ENCODE measurements around the gene DACH2. TPM values are rescaled to one million over a fixed set of nuclear protein-coding genes. Genes with fewer than 3 reads are reported as not detected.
"Not testable (repeated sequence)": the region's sequence is repeated elsewhere in the genome, so short reads cannot be mapped to it uniquely, and the experiment has no call there.

The DACH2 gene
- total RNA-seq, 4 donors from 2014 or later = 0.27 TPM; not detected in 3

DNA sequence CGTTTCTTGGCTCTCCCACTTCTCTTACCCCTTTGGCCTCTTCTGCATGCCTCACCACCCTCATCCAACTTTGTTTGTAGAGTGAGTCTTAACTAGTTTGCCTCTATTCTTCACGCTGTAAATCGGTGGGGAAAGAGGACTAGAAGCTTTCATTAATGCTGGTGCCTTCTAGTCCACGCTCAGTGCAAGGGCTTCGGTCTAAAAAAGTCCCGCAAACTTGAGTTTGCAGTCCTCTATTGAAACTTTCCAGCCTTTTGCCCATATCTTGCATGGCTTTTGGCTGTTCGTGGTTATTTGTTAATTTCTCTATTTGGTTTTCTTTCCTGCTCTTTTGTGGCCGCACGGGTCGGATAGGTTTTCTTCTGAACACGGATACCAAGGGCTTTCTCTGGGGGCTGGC, 868 bp downstream of the DACH2 start:
- H3K4me3 ChIP-seq = peak overlapping the region in 1 of 2 donors; percentile 49
- H3K36me3 ChIP-seq = no peaks in the 10 kb centered on the region
- no peaks in the 10 kb centered on the region for H3K9me3 ChIP-seq
- ATAC-seq = no peak
- TF ChIP-seq POLR2A (IDR thresholded peaks at IDR 0.05) (no peak), EP300 (IDR thresholded peaks at IDR 0.05) (no peak), CTCF (IDR thresholded peaks at IDR 0.05) (no peak), POLR2AphosphoS5 (IDR thresholded peaks at IDR 0.05) (no peak)
- H3K27me3 ChIP-seq = peaks cover 20% of the 10 kb centered on the region
- 2 to 21% methylated on average over 6 to 7 of the region's 11 CpGs for WGBS, 2 donors (ENCODE audit: low coverage in 1 of 2)
- no peak overlapping the region for H3K27ac ChIP-seq
- H3K4me1 ChIP-seq = peaks cover 3 to 14% (median 5%) of the 10 kb centered on the region in 3 donors

DNA sequence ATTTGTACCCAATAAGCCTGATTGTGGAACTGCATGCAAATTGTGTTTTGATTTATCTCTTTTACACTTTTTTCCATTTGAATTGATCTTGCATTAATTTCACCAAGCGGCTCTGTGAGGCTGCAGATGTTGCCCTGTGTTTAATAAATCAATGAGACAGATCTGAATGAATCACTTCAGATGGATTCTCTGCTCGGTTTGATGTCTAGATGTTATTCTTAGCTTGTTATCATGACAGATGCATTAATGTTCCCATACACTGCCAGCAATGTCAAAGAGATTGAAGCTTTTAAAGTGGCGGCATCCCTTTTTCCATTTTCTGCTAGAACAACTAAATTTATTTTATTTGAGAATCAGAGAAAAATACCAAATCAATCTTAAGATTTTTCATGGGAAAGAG, 6.3 kb downstream of the DACH2 start:
- Histone ChIP-seq H3K27me3 (peaks cover 15% of the 10 kb centered on the region), H3K4me1 (peaks cover 0 to 2% (median 0%) of the 10 kb centered on the region in 3 donors), H3K9me3 (no peaks in the 10 kb centered on the region), H3K27ac (no peak overlapping the region), H3K4me3 (no peak overlapping the region), H3K36me3 (no peaks in the 10 kb centered on the region)
- no peak for TF ChIP-seq EP300 (IDR thresholded peaks at IDR 0.05)
- TF ChIP-seq CTCF (IDR thresholded peaks at IDR 0.05) = no peak
- no peak for TF ChIP-seq POLR2A (IDR thresholded peaks at IDR 0.05)
- no peak for TF ChIP-seq POLR2AphosphoS5 (IDR thresholded peaks at IDR 0.05)
- WGBS, 2 donors (ENCODE audit: low coverage in 1 of 2) = 46 to 49% methylated on average over 2 to 3 of the region's 3 CpGs
- ATAC-seq = no peak

- no peak overlapping the region for H3K4me3 ChIP-seq
- H3K27me3 ChIP-seq = no peaks in the 10 kb centered on the region
- H3K36me3 ChIP-seq = no peaks in the 10 kb centered on the region
- no peaks in the 10 kb centered on the region for H3K9me3 ChIP-seq
- TF ChIP-seq CTCF (IDR thresholded peaks at IDR 0.05) (no peak), POLR2AphosphoS5 (IDR thresholded peaks at IDR 0.05) (no peak), POLR2A (IDR thresholded peaks at IDR 0.05) (no peak), EP300 (IDR thresholded peaks at IDR 0.05) (no peak)
- ATAC-seq = no peak
- WGBS, 2 donors (ENCODE audit: low coverage in 1 of 2) = no CpG with 5 or more reads among the region's 3 CpGs
- H3K4me1 ChIP-seq = no peaks in the 10 kb centered on the region
- H3K27ac ChIP-seq = no peak overlapping the region
Observed at GRCh38 chrX:86171366-86171765, 23.1 kb downstream of the DACH2 start.

GRCh38 chrX:86178906-86179305, 30.7 kb downstream of the DACH2 start:
- no peaks in the 10 kb centered on the region for H3K4me1 ChIP-seq
- H3K27me3 ChIP-seq = no peaks in the 10 kb centered on the region
- 40 to 80% methylated on average over 1 of the region's 1 CpG for WGBS, 2 donors (ENCODE audit: low coverage in 1 of 2)
- no peaks in the 10 kb centered on the region for H3K9me3 ChIP-seq
- H3K27ac ChIP-seq = no peak overlapping the region
- H3K4me3 ChIP-seq = no peak overlapping the region
- no peak for ATAC-seq
- TF ChIP-seq CTCF (IDR thresholded peaks at IDR 0.05) (no peak), POLR2AphosphoS5 (IDR thresholded peaks at IDR 0.05) (no peak)
- no peaks in the 10 kb centered on the region for H3K36me3 ChIP-seq

- not testable (repeated sequence) for H3K36me3 ChIP-seq, H3K4me3 ChIP-seq
Observed at GRCh38 chrX:86181325-86181724, 33.1 kb downstream of the DACH2 start.

More at GRCh38 chrX:86181325-86181724, 33.1 kb downstream of the DACH2 start:
- 90% methylated on average over 2 of the region's 7 CpGs; no CpG with 5 or more reads in 1 of the 2 donors for WGBS, 2 donors (ENCODE audit: low coverage in 1 of 2)
- not testable (repeated sequence) for H3K9me3 ChIP-seq, H3K4me1 ChIP-seq, H3K27me3 ChIP-seq, H3K27ac ChIP-seq, ATAC-seq

Data from gastroesophageal sphincter (tissue), 4 donors.